ENCODE data around the gene LRMDA. TPM values are rescaled to one million over a fixed set of nuclear protein-coding genes. Genes with fewer than 3 reads are reported as not detected.
A peak's percentile ranks its signal among the peaks of the same experiment; 100 is the strongest.

The LRMDA gene
- total RNA-seq, 6 donors from 2014 or later: 12.8 to 185 (median 18.1) TPM

DNA sequence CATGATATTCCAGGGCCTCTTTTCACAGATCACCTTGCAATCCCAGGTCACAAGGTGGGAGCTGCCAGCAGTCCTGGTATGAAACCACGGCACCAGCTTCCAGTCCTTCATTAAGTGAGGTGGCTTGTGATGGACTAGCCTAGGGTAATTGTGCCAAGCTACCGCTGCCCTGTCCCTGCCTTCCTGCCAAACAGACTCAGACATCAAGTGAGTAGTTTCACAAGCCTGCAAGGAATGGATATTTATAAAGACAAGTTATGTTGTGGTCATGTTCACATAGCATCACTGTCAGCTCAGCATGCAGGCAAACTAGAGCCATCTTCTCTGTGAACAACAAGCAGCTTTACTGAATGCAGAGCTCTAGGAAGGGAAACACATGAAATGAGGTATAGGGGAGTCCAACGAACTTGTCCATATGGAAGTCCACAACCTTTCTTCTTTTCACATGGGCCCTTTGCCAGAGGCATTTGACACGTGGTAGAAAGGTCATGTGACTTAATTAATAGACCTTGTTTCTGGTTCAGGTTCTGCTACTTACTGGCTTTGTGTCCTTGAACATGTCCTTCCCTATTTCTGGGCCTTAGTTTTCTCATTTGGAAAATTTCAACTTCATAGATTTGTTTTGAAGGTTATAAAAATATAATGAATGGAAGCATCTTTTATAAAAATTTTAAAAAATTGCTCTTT, 1145.0 kb downstream of the LRMDA start:
- TF ChIP-seq EP300 (IDR thresholded peaks at IDR 0.05) (no peak), POLR2AphosphoS5 (IDR thresholded peaks at IDR 0.05) (no peak), POLR2A (IDR thresholded peaks at IDR 0.05) (no peak)
- TF ChIP-seq, protein P1, sequence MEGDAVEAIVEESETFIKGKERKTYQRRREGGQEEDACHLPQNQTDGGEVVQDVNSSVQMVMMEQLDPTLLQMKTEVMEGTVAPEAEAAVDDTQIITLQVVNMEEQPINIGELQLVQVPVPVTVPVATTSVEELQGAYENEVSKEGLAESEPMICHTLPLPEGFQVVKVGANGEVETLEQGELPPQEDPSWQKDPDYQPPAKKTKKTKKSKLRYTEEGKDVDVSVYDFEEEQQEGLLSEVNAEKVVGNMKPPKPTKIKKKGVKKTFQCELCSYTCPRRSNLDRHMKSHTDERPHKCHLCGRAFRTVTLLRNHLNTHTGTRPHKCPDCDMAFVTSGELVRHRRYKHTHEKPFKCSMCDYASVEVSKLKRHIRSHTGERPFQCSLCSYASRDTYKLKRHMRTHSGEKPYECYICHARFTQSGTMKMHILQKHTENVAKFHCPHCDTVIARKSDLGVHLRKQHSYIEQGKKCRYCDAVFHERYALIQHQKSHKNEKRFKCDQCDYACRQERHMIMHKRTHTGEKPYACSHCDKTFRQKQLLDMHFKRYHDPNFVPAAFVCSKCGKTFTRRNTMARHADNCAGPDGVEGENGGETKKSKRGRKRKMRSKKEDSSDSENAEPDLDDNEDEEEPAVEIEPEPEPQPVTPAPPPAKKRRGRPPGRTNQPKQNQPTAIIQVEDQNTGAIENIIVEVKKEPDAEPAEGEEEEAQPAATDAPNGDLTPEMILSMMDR (IDR thresholded peaks at IDR 0.05): no peak
- DNase-seq: no peak
- peak overlapping the region in 1 of 4 donors; percentile 1 for H3K27ac ChIP-seq
- H3K36me3 ChIP-seq: no peaks in the 10 kb centered on the region
- H3K27me3 ChIP-seq: no peaks in the 10 kb centered on the region
- ATAC-seq (ENCODE audit: low FRiP score in 2 of 2): no peak
- H3K4me3 ChIP-seq: no peak overlapping the region
- peaks cover 0 to 12% (median 6%) of the 10 kb centered on the region in 4 donors for H3K4me1 ChIP-seq
- no peaks in the 10 kb centered on the region for H3K9me3 ChIP-seq
- WGBS, 2 donors: 57 to 63% methylated on average over 4 of the region's 4 CpGs

DNA sequence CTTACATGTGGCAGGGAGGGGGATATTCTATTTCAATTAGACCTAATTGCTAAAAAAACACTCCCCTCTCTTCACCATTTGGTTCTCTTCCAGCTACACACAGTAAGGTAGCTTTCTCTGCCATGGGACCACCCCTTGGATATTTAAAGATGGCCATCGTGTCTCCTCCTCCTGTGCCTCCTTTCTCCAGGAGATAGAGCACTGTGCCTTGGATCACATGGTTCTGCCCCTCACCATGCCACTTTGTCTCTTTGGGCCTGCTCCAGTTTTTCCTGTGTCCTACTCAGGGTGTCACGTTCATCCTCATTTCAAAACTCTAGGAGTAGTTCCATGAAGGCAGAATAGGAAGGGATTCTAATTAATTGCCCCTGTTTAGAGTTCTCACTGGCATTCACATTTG, 1146.0 kb downstream of the LRMDA start:
- H3K27me3 ChIP-seq: no peaks in the 10 kb centered on the region
- H3K4me3 ChIP-seq: no peak overlapping the region
- H3K9me3 ChIP-seq: no peaks in the 10 kb centered on the region
- DNase-seq: no peak
- 82 to 86% methylated on average over 2 of the region's 2 CpGs for WGBS, 2 donors
- no peaks in the 10 kb centered on the region for H3K36me3 ChIP-seq
- no peak for ATAC-seq (ENCODE audit: low FRiP score in 2 of 2)
- TF ChIP-seq, protein P1 (IDR thresholded peaks at IDR 0.05): no peak
- no peak for TF ChIP-seq POLR2A (IDR thresholded peaks at IDR 0.05)
- TF ChIP-seq EP300 (IDR thresholded peaks at IDR 0.05): no peak
- no peak for TF ChIP-seq POLR2AphosphoS5 (IDR thresholded peaks at IDR 0.05)
- no peak overlapping the region for H3K27ac ChIP-seq
- H3K4me1 ChIP-seq: peaks cover 3 to 14% (median 9%) of the 10 kb centered on the region in 4 donors

GRCh38 chr10:76581506-76582256, 1150.3 kb downstream of the LRMDA start:
- Histone ChIP-seq H3K4me1 (peaks cover 0 to 31% (median 18%) of the 10 kb centered on the region in 4 donors), H3K9me3 (no peaks in the 10 kb centered on the region), H3K27ac (peak overlapping the region in 3 of 4 donors; percentile 52 to 71 (median 54)), H3K4me3 (no peak overlapping the region), H3K27me3 (no peaks in the 10 kb centered on the region), H3K36me3 (no peaks in the 10 kb centered on the region)
- DNase-seq: no peak
- TF ChIP-seq, protein P1 (IDR thresholded peaks at IDR 0.05): no peak
- TF ChIP-seq EP300 (IDR thresholded peaks at IDR 0.05) (no peak), POLR2A (IDR thresholded peaks at IDR 0.05) (no peak), POLR2AphosphoS5 (IDR thresholded peaks at IDR 0.05) (no peak)
- ATAC-seq (ENCODE audit: low FRiP score in 2 of 2): peak in 1 of 2 donors; percentile 41
- WGBS, 2 donors: 50 to 62% methylated on average over 4 of the region's 4 CpGs

- Histone ChIP-seq H3K27ac (peak overlapping the region; percentile 13 to 71 (median 48)), H3K36me3 (no peaks in the 10 kb centered on the region), H3K27me3 (no peaks in the 10 kb centered on the region), H3K4me3 (no peak overlapping the region), H3K9me3 (no peaks in the 10 kb centered on the region), H3K4me1 (peaks cover 0 to 26% (median 18%) of the 10 kb centered on the region in 4 donors)
- TF ChIP-seq POLR2AphosphoS5 (IDR thresholded peaks at IDR 0.05) (no peak), EP300 (IDR thresholded peaks at IDR 0.05) (no peak), POLR2A (IDR thresholded peaks at IDR 0.05) (no peak)
- TF ChIP-seq, protein P1 (IDR thresholded peaks at IDR 0.05): no peak
- DNase-seq: no peak
- WGBS, 2 donors: 79 to 88% methylated on average over 1 of the region's 1 CpG
- no peak for ATAC-seq (ENCODE audit: low FRiP score in 2 of 2)
Observed at GRCh38 chr10:76582531-76582930, 1151.1 kb downstream of the LRMDA start.
